ENCODE measurements around the gene MLLT10.
"Not testable (repeated sequence)": the region's sequence is repeated elsewhere in the genome, so short reads cannot be mapped to it uniquely, and the experiment has no call there.

The MLLT10 gene

GRCh38 chr10:21570761-21571521 lies 36.9 kb downstream of the MLLT10 start:
- Histone ChIP-seq H3K79me1 (replicated peaks; ENCODE audit: low read length, poor library complexity, severe bottlenecking) (peaks cover 4% of the 10 kb centered on the region), H3K18ac (ENCODE audit: low read depth in 1 of 2, low read length in 2 of 2) (no peak overlapping the region), H2AK5ac (ENCODE audit: low read length, severe bottlenecking) (no peak overlapping the region), H2BK5ac (ENCODE audit: low read depth, low read length, poor library complexity, severe bottlenecking) (no peak overlapping the region), H3K36me3 (ENCODE audit: control insufficient read depth in 1 of 2, insufficient read depth in 2 of 2, low read depth in 1 of 2, low read length in 2 of 2) (peaks cover 0 to 14% of the 10 kb centered on the region in 2 experiments), H2BK15ac (ENCODE audit: low read depth, poor library complexity, severe bottlenecking) (no peak overlapping the region), H3K27ac (ENCODE audit: low read length, poor library complexity, severe bottlenecking) (no peak overlapping the region), H2BK12ac (ENCODE audit: low read length in 2 of 2) (no peak overlapping the region), H3K4ac (ENCODE audit: low read depth in 1 of 2, low read length in 2 of 2) (no peak overlapping the region), H3K14ac (ENCODE audit: low read length in 2 of 2) (no peak overlapping the region), H4K91ac (ENCODE audit: low read length) (no peak overlapping the region), H3K4me2 (ENCODE audit: low read length, poor library complexity, severe bottlenecking) (no peak overlapping the region), H2BK120ac (ENCODE audit: low read depth, low read length) (no peak overlapping the region), H2AFZ (ENCODE audit: low read depth, low read length) (no peak overlapping the region), H4K8ac (ENCODE audit: low read length) (no peak overlapping the region), H3K4me3 (ENCODE audit: insufficient read depth in 1 of 2, low read depth in 1 of 2, low read length in 2 of 2) (no peak overlapping the region), H3K9ac (ENCODE audit: low read length) (no peak overlapping the region), H3K23ac (ENCODE audit: low read length in 2 of 2) (no peak overlapping the region), H3K9me3 (ENCODE audit: control insufficient read depth, low read length) (no peaks in the 10 kb centered on the region), H3K27me3 (ENCODE audit: control insufficient read depth in 1 of 2, insufficient read depth in 1 of 2, low read length in 2 of 2) (no peaks in the 10 kb centered on the region), H3K4me1 (ENCODE audit: control insufficient read depth, insufficient read depth, low read depth, low read length) (peaks cover 1% of the 10 kb centered on the region)
- WGBS = 100% methylated on average over 3 of the region's 3 CpGs
- no peak for DNase-seq

GRCh38 chr10:21572578-21572977 lies 38.5 kb downstream of the MLLT10 start:
- no peak overlapping the region for H2BK120ac ChIP-seq (ENCODE audit: low read depth, low read length)
- 88% methylated on average over 1 of the region's 3 CpGs for WGBS
- H4K8ac ChIP-seq (ENCODE audit: low read length) = no peak overlapping the region
- H3K4me1 ChIP-seq (ENCODE audit: control insufficient read depth, insufficient read depth, low read depth, low read length) = peaks cover 1% of the 10 kb centered on the region
- H3K4me2 ChIP-seq (ENCODE audit: low read length, poor library complexity, severe bottlenecking) = no peak overlapping the region
- H3K9me3 ChIP-seq (ENCODE audit: control insufficient read depth, low read length) = no peaks in the 10 kb centered on the region
- no peak overlapping the region for H2BK5ac ChIP-seq (ENCODE audit: low read depth, low read length, poor library complexity, severe bottlenecking)
- no peak overlapping the region for H3K14ac ChIP-seq (ENCODE audit: low read length in 2 of 2)
- no peak overlapping the region for H3K18ac ChIP-seq (ENCODE audit: low read depth in 1 of 2, low read length in 2 of 2)
- DNase-seq = peak; percentile 28
- no peak overlapping the region for H3K4me3 ChIP-seq (ENCODE audit: insufficient read depth in 1 of 2, low read depth in 1 of 2, low read length in 2 of 2)
- no peak overlapping the region for H2AFZ ChIP-seq (ENCODE audit: low read depth, low read length)
- no peak overlapping the region for H2AK5ac ChIP-seq (ENCODE audit: low read length, severe bottlenecking)
- no peak overlapping the region for H2BK15ac ChIP-seq (ENCODE audit: low read depth, poor library complexity, severe bottlenecking)
- no peaks in the 10 kb centered on the region for H3K27me3 ChIP-seq (ENCODE audit: control insufficient read depth in 1 of 2, insufficient read depth in 1 of 2, low read length in 2 of 2)
- H4K91ac ChIP-seq (ENCODE audit: low read length) = no peak overlapping the region
- no peak overlapping the region for H3K23ac ChIP-seq (ENCODE audit: low read length in 2 of 2)
- H3K4ac ChIP-seq (ENCODE audit: low read depth in 1 of 2, low read length in 2 of 2) = no peak overlapping the region
- H3K36me3 ChIP-seq (ENCODE audit: control insufficient read depth in 1 of 2, insufficient read depth in 2 of 2, low read depth in 1 of 2, low read length in 2 of 2) = peaks cover 0 to 9% of the 10 kb centered on the region in 2 experiments
- peak overlapping the region; percentile 38 for H3K9ac ChIP-seq (ENCODE audit: low read length)
- no peak overlapping the region for H2BK12ac ChIP-seq (ENCODE audit: low read length in 2 of 2)
- no peak overlapping the region for H3K27ac ChIP-seq (ENCODE audit: low read length, poor library complexity, severe bottlenecking)
- H3K79me1 ChIP-seq (replicated peaks; ENCODE audit: low read length, poor library complexity, severe bottlenecking) = peaks cover 4% of the 10 kb centered on the region

- H3K9ac ChIP-seq (ENCODE audit: low read length); H3K18ac ChIP-seq (ENCODE audit: low read depth in 1 of 2, low read length in 2 of 2); H2BK5ac ChIP-seq (ENCODE audit: low read depth, low read length, poor library complexity, severe bottlenecking); H3K27ac ChIP-seq (ENCODE audit: low read length, poor library complexity, severe bottlenecking); H3K79me1 ChIP-seq (replicated peaks; ENCODE audit: low read length, poor library complexity, severe bottlenecking); H3K14ac ChIP-seq (ENCODE audit: low read length in 2 of 2); H3K4me1 ChIP-seq (ENCODE audit: control insufficient read depth, insufficient read depth, low read depth, low read length); H2BK15ac ChIP-seq (ENCODE audit: low read depth, poor library complexity, severe bottlenecking); H3K9me3 ChIP-seq (ENCODE audit: control insufficient read depth, low read length); H3K23ac ChIP-seq (ENCODE audit: low read length in 2 of 2); H2BK12ac ChIP-seq (ENCODE audit: low read length in 2 of 2); H4K8ac ChIP-seq (ENCODE audit: low read length); H3K27me3 ChIP-seq (ENCODE audit: control insufficient read depth in 1 of 2, insufficient read depth in 1 of 2, low read length in 2 of 2); DNase-seq; H3K36me3 ChIP-seq (ENCODE audit: control insufficient read depth in 1 of 2, insufficient read depth in 2 of 2, low read depth in 1 of 2, low read length in 2 of 2); H3K4me2 ChIP-seq (ENCODE audit: low read length, poor library complexity, severe bottlenecking); H3K4me3 ChIP-seq (ENCODE audit: insufficient read depth in 1 of 2, low read depth in 1 of 2, low read length in 2 of 2); H2AK5ac ChIP-seq (ENCODE audit: low read length, severe bottlenecking); H3K4ac ChIP-seq (ENCODE audit: low read depth in 1 of 2, low read length in 2 of 2); H2AFZ ChIP-seq (ENCODE audit: low read depth, low read length); H4K91ac ChIP-seq (ENCODE audit: low read length); H2BK120ac ChIP-seq (ENCODE audit: low read depth, low read length): not testable (repeated sequence)
- WGBS = 100% methylated on average over 2 of the region's 2 CpGs
These were observed 40.5 kb downstream of the MLLT10 start for GRCh38 chr10:21574514-21574913.

- Histone ChIP-seq H3K27me3 (ENCODE audit: control insufficient read depth in 1 of 2, insufficient read depth in 1 of 2, low read length in 2 of 2) (no peaks in the 10 kb centered on the region), H2BK12ac (ENCODE audit: low read length in 2 of 2) (no peak overlapping the region), H3K4me3 (ENCODE audit: insufficient read depth in 1 of 2, low read depth in 1 of 2, low read length in 2 of 2) (no peak overlapping the region), H3K14ac (ENCODE audit: low read length in 2 of 2) (no peak overlapping the region), H4K91ac (ENCODE audit: low read length) (no peak overlapping the region), H3K9ac (ENCODE audit: low read length) (no peak overlapping the region), H3K36me3 (ENCODE audit: control insufficient read depth in 1 of 2, insufficient read depth in 2 of 2, low read depth in 1 of 2, low read length in 2 of 2) (peaks cover 0 to 11% of the 10 kb centered on the region in 2 experiments), H3K9me3 (ENCODE audit: control insufficient read depth, low read length) (no peaks in the 10 kb centered on the region), H3K27ac (ENCODE audit: low read length, poor library complexity, severe bottlenecking) (no peak overlapping the region), H3K18ac (ENCODE audit: low read depth in 1 of 2, low read length in 2 of 2) (no peak overlapping the region), H2AK5ac (ENCODE audit: low read length, severe bottlenecking) (no peak overlapping the region), H4K8ac (ENCODE audit: low read length) (no peak overlapping the region), H2BK15ac (ENCODE audit: low read depth, poor library complexity, severe bottlenecking) (no peak overlapping the region), H3K79me1 (replicated peaks; ENCODE audit: low read length, poor library complexity, severe bottlenecking) (peaks cover 2% of the 10 kb centered on the region), H3K4me2 (ENCODE audit: low read length, poor library complexity, severe bottlenecking) (no peak overlapping the region), H2BK5ac (ENCODE audit: low read depth, low read length, poor library complexity, severe bottlenecking) (no peak overlapping the region), H3K4me1 (ENCODE audit: control insufficient read depth, insufficient read depth, low read depth, low read length) (peaks cover 3% of the 10 kb centered on the region), H2BK120ac (ENCODE audit: low read depth, low read length) (no peak overlapping the region), H2AFZ (ENCODE audit: low read depth, low read length) (no peak overlapping the region), H3K4ac (ENCODE audit: low read depth in 1 of 2, low read length in 2 of 2) (no peak overlapping the region), H3K23ac (ENCODE audit: low read length in 2 of 2) (no peak overlapping the region)
- DNase-seq = no peak
- 89% methylated on average over 4 of the region's 5 CpGs for WGBS
These were observed 45.3 kb downstream of the MLLT10 start for GRCh38 chr10:21579291-21579690.
